ENCODE measurements around the gene UGCG. TPM values are rescaled to one million over a fixed set of nuclear protein-coding genes. Genes with fewer than 3 reads are reported as not detected.

The UGCG gene
- total and polyA plus RNA-seq, 12 donors = 11.1 to 42.6 (median 13.6) TPM

- Histone ChIP-seq H3K27me3 (no peaks in the 10 kb centered on the region), H3K9me3 (no peaks in the 10 kb centered on the region), H3K36me3 (no peaks in the 10 kb centered on the region), H3K4me1 (peaks cover 0 to 7% (median 0%) of the 10 kb centered on the region in 9 donors), H3K27ac (no peak overlapping the region), H3K4me3 (no peak overlapping the region)
- WGBS, 2 donors = 90 to 96% methylated on average over 5 of the region's 5 CpGs
- TF ChIP-seq, protein P1, sequence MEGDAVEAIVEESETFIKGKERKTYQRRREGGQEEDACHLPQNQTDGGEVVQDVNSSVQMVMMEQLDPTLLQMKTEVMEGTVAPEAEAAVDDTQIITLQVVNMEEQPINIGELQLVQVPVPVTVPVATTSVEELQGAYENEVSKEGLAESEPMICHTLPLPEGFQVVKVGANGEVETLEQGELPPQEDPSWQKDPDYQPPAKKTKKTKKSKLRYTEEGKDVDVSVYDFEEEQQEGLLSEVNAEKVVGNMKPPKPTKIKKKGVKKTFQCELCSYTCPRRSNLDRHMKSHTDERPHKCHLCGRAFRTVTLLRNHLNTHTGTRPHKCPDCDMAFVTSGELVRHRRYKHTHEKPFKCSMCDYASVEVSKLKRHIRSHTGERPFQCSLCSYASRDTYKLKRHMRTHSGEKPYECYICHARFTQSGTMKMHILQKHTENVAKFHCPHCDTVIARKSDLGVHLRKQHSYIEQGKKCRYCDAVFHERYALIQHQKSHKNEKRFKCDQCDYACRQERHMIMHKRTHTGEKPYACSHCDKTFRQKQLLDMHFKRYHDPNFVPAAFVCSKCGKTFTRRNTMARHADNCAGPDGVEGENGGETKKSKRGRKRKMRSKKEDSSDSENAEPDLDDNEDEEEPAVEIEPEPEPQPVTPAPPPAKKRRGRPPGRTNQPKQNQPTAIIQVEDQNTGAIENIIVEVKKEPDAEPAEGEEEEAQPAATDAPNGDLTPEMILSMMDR (IDR thresholded peaks at IDR 0.05) = no peak
- peak in 1 of 8 donors; percentile 55 for ATAC-seq
- intact Hi-C loops (cut with DNase I) = no loop called here
- no peak for DNase-seq
Measured at GRCh38 chr9:111969061-111969460, 72.4 kb downstream of the UGCG start.

- H3K4me1 ChIP-seq = peaks cover 0 to 12% (median 0%) of the 10 kb centered on the region in 9 donors
- no peaks in the 10 kb centered on the region for H3K27me3 ChIP-seq
- H3K4me3 ChIP-seq = no peak overlapping the region
- H3K36me3 ChIP-seq = no peaks in the 10 kb centered on the region
- DNase-seq (no peak), ATAC-seq (no peak)
- intact Hi-C loops (cut with DNase I) = no loop called here
- H3K9me3 ChIP-seq = no peaks in the 10 kb centered on the region
- WGBS, 2 donors = 68 to 78% methylated on average over 8 of the region's 8 CpGs
- H3K27ac ChIP-seq = no peak overlapping the region
- TF ChIP-seq, protein P1 (IDR thresholded peaks at IDR 0.05) = no peak
Measured at GRCh38 chr9:111969622-111970021, 73.0 kb downstream of the UGCG start.

DNA sequence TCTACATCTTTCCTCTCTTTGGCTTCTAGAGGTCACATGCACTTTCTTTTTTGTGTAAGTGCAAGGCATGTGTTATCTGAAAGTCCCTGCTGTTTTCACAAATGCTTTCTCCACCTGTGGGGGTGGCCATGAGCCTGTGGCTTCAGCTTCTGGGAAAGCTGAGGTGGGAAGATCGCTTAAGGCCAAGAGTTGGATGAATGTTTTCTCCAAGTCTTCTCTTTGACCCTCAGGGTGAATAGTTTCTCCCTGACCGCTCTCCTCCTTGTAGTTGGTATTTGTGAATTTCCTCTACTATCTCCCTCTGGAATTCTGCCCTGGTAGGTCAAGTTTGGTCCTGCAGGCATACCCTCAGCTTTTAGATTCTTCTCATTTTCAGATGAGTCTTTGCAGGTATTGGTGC is 74.2 kb downstream of the UGCG start:
- ATAC-seq = no peak
- H3K27ac ChIP-seq = no peak overlapping the region
- H3K27me3 ChIP-seq = no peaks in the 10 kb centered on the region
- intact Hi-C loops (cut with DNase I) = no loop called here
- 94 to 98% methylated on average over 2 of the region's 2 CpGs for WGBS, 2 donors
- H3K9me3 ChIP-seq = no peaks in the 10 kb centered on the region
- TF ChIP-seq, protein P1 (IDR thresholded peaks at IDR 0.05) = no peak
- no peak for DNase-seq
- no peaks in the 10 kb centered on the region for H3K36me3 ChIP-seq
- H3K4me3 ChIP-seq = no peak overlapping the region
- H3K4me1 ChIP-seq = peaks cover 0 to 16% (median 0%) of the 10 kb centered on the region in 9 donors

- DNase-seq (no peak), ATAC-seq (no peak)
- intact Hi-C loops (cut with DNase I) = no loop called here
- Histone ChIP-seq H3K27ac (peak overlapping the region in 1 of 10 donors; percentile 12), H3K27me3 (no peaks in the 10 kb centered on the region), H3K4me3 (no peak overlapping the region), H3K9me3 (no peaks in the 10 kb centered on the region), H3K36me3 (no peaks in the 10 kb centered on the region), H3K4me1 (peaks cover 0 to 15% (median 0%) of the 10 kb centered on the region in 9 donors)
- 73 to 74% methylated on average over 12 of the region's 12 CpGs for WGBS, 2 donors
- TF ChIP-seq, protein P1 (IDR thresholded peaks at IDR 0.05) = no peak
Measured at GRCh38 chr9:111974092-111974681, 77.6 kb downstream of the UGCG start.

Data from heart right ventricle (tissue), 16 donors.